Astrocyte (in vitro differentiated cells and primary cell): ENCODE results near the gene TRAPPC12. TPM values are rescaled to one million over a fixed set of nuclear protein-coding genes. Genes with fewer than 3 reads are reported as not detected.

Source experiments
- DNase-seq: peaks from one replicate; pipeline ENCODE4 v3.0.0-alpha.2; 2010; ENCODE audit warnings: low read depth
- FAIRE-seq: peaks from 2 replicates; lab custom pipeline; 2011; peaks lifted over from hg19 to GRCh38; lab: Jason Lieb, UNC
- H2AFZ ChIP-seq: 2 replicates; pipeline ENCODE4 v1.6.0; 2012; ENCODE audit warnings: low read depth, low read length, inconsistent platforms
- H3K27ac ChIP-seq: 2 replicates; pipeline ENCODE4 v1.5.1; 2011; ENCODE audit warnings: low read depth, low read length, inconsistent platforms
- H3K27me3 ChIP-seq: 2 replicates; pipeline ENCODE4 v1.6.0; 2011; ENCODE audit warnings: low read length, inconsistent platforms; ENCODE audit not compliant: insufficient read depth
- H3K36me3 ChIP-seq: 2 replicates; pipeline ENCODE4 v1.5.1; 2011; ENCODE audit warnings: low read length, inconsistent platforms; ENCODE audit not compliant: insufficient read depth
- H3K4me1 ChIP-seq: 2 replicates; pipeline ENCODE4 v1.5.1; 2011; ENCODE audit warnings: low read length, inconsistent platforms; ENCODE audit not compliant: insufficient read depth
- H3K4me2 ChIP-seq: 2 replicates; pipeline ENCODE4 v1.6.0; 2012; ENCODE audit warnings: low read length, inconsistent platforms
- H3K4me3 ChIP-seq: 2 replicates; pipeline ENCODE4 v1.5.1; 2011; ENCODE audit warnings: low read depth, mild to moderate bottlenecking, low read length, inconsistent platforms; ENCODE audit not compliant: insufficient read depth
- H3K79me2 ChIP-seq: 2 replicates; pipeline ENCODE4 v1.6.0; 2012; ENCODE audit warnings: mild to moderate bottlenecking, low read length, inconsistent platforms; ENCODE audit not compliant: insufficient read depth
- H3K9ac ChIP-seq: 2 replicates; pipeline ENCODE4 v1.6.0; 2012; ENCODE audit warnings: mild to moderate bottlenecking, low read length, inconsistent platforms
- H3K9me3 ChIP-seq: 2 replicates; pipeline ENCODE4 v1.5.1; 2012; ENCODE audit warnings: low read depth, mild to moderate bottlenecking, low read length, inconsistent platforms; ENCODE audit not compliant: insufficient read depth
- H4K20me1 ChIP-seq: 2 replicates; pipeline ENCODE4 v1.6.0; 2012; ENCODE audit warnings: low read length, inconsistent platforms; ENCODE audit not compliant: insufficient read depth
- H3K27ac Mint-ChIP-seq: one replicate; pipeline ENCODE4 v1.8.0; 2021; ENCODE audit warnings: mild to moderate bottlenecking, mixed read lengths; ENCODE audit not compliant: unreplicated experiment
- H3K27me3 Mint-ChIP-seq: one replicate; pipeline ENCODE4 v1.8.0; 2021; ENCODE audit warnings: low read depth, mixed read lengths; ENCODE audit not compliant: unreplicated experiment
- H3K36me3 Mint-ChIP-seq: one replicate; pipeline ENCODE4 v1.8.0; 2021; ENCODE audit warnings: low read depth, mixed read lengths; ENCODE audit not compliant: unreplicated experiment
- H3K4me1 Mint-ChIP-seq: one replicate; pipeline ENCODE4 v1.8.0; 2021; ENCODE audit warnings: low read depth, mixed read lengths; ENCODE audit not compliant: unreplicated experiment
- H3K4me3 Mint-ChIP-seq: one replicate; pipeline ENCODE4 v1.8.0; 2021; ENCODE audit warnings: mild to moderate bottlenecking, moderate library complexity, mixed read lengths; ENCODE audit not compliant: unreplicated experiment
- H3K9me3 Mint-ChIP-seq: one replicate; pipeline ENCODE4 v1.8.0; 2021; ENCODE audit warnings: mild to moderate bottlenecking, mixed read lengths; ENCODE audit not compliant: unreplicated experiment
- CTCF ChIP-seq: IDR thresholded peaks from 2 replicates; pipeline ENCODE4 v1.5.1; 2011; ENCODE audit warnings: low read depth, mild to moderate bottlenecking, inconsistent platforms, low read length, moderate library complexity; ENCODE audit not compliant: insufficient read depth
- EZH2 ChIP-seq: IDR thresholded peaks from 2 replicates; pipeline ENCODE4 v1.6.1; 2012; ENCODE audit warnings: mild to moderate bottlenecking, low read length, inconsistent platforms; ENCODE audit not compliant: insufficient read depth
- total RNA-seq: library from RNA; stranded (reverse); gene quantifications from 2 replicates; pipeline ENCODE4 v1.2.1, GENCODE V29; 2021

Gene TRAPPC12
- total RNA-seq, 1 donor from 2014 or later = 62.1 TPM

GRCh38 chr2:3357926-3358325 is 21.6 kb upstream of the TRAPPC12 start:
- DNase-seq = no peak
- Histone ChIP-seq H3K27me3 (no peaks in the 10 kb centered on the region), H3K4me2 (no peak overlapping the region), H4K20me1 (peaks cover 59% of the 10 kb centered on the region), H3K9me3 (no peaks in the 10 kb centered on the region), H3K27ac (no peak overlapping the region), H2AFZ (no peak overlapping the region), H3K4me3 (no peak overlapping the region), H3K79me2 (peaks cover 34% of the 10 kb centered on the region), H3K4me1 (no peaks in the 10 kb centered on the region), H3K9ac (no peak overlapping the region), H3K36me3 (peaks cover 5% of the 10 kb centered on the region)
- Mint-ChIP-seq H3K9me3 (no peaks in the 10 kb centered on the region), H3K4me3 (no peak overlapping the region), H3K27me3 (no peaks in the 10 kb centered on the region), H3K27ac (no peak overlapping the region), H3K36me3 (peaks cover 7% of the 10 kb centered on the region), H3K4me1 (no peaks in the 10 kb centered on the region)
- TF ChIP-seq CTCF = no peak
- FAIRE-seq = no peak

- DNase-seq (no peak), FAIRE-seq (no peak)
- H3K27ac Mint-ChIP-seq = no peak overlapping the region
- no peaks in the 10 kb centered on the region for H3K36me3 ChIP-seq
- no peak overlapping the region for H3K4me3 Mint-ChIP-seq
- no peaks in the 10 kb centered on the region for H3K27me3 ChIP-seq
- H3K9ac ChIP-seq = no peak overlapping the region
- no peak overlapping the region for H2AFZ ChIP-seq
- H3K9me3 Mint-ChIP-seq = no peaks in the 10 kb centered on the region
- H3K4me3 ChIP-seq = no peak overlapping the region
- H3K9me3 ChIP-seq = no peaks in the 10 kb centered on the region
- peaks cover 43% of the 10 kb centered on the region for H3K79me2 ChIP-seq
- no peak overlapping the region for H3K4me2 ChIP-seq
- peaks cover 2% of the 10 kb centered on the region for H3K36me3 Mint-ChIP-seq
- H4K20me1 ChIP-seq = peaks cover 69% of the 10 kb centered on the region
- TF ChIP-seq CTCF = no peak
- no peak for TF ChIP-seq EZH2
- H3K4me1 Mint-ChIP-seq = no peaks in the 10 kb centered on the region
- no peaks in the 10 kb centered on the region for H3K27me3 Mint-ChIP-seq
- H3K27ac ChIP-seq = no peak overlapping the region
- no peaks in the 10 kb centered on the region for H3K4me1 ChIP-seq
Measured at GRCh38 chr2:3361518-3362389, 17.7 kb upstream of the TRAPPC12 start.

GRCh38 chr2:3365219-3365618 is 14.3 kb upstream of the TRAPPC12 start:
- DNase-seq (no peak), FAIRE-seq (no peak)
- Histone ChIP-seq H3K4me2 (no peak overlapping the region), H3K9ac (no peak overlapping the region), H3K4me3 (no peak overlapping the region), H4K20me1 (peaks cover 59% of the 10 kb centered on the region), H3K36me3 (no peaks in the 10 kb centered on the region), H3K9me3 (no peaks in the 10 kb centered on the region), H3K4me1 (no peaks in the 10 kb centered on the region), H3K79me2 (peaks cover 55% of the 10 kb centered on the region), H3K27ac (no peak overlapping the region), H2AFZ (no peak overlapping the region), H3K27me3 (no peaks in the 10 kb centered on the region)
- no peak overlapping the region for H3K4me3 Mint-ChIP-seq
- H3K9me3 Mint-ChIP-seq = no peaks in the 10 kb centered on the region
- H3K36me3 Mint-ChIP-seq = peaks cover 8% of the 10 kb centered on the region
- no peak overlapping the region for H3K27ac Mint-ChIP-seq
- no peaks in the 10 kb centered on the region for H3K27me3 Mint-ChIP-seq
- no peaks in the 10 kb centered on the region for H3K4me1 Mint-ChIP-seq
- TF ChIP-seq EZH2 (no peak), CTCF (no peak)
